ENCODE results near the gene PCDHA9. TPM values are rescaled to one million over a fixed set of nuclear protein-coding genes. Genes with fewer than 3 reads are reported as not detected.
"Not testable (repeated sequence)": the region's sequence is repeated elsewhere in the genome, so short reads cannot be mapped to it uniquely, and the experiment has no call there.

PCDHA9 gene
- total RNA-seq, 1 donor from 2014 or later, result not detected

- DNase-seq (ENCODE audit: low spot score); H3K27me3 Mint-ChIP-seq (ENCODE audit: insufficient read depth); H3K4me3 Mint-ChIP-seq; H3K4me1 Mint-ChIP-seq (ENCODE audit: low read depth); H3K27ac Mint-ChIP-seq; H3K36me3 Mint-ChIP-seq (ENCODE audit: low read depth): not testable (repeated sequence)
- intact Hi-C loops (cut with micrococcal nuclease), result loop anchor here (5.0 kb wide), 1 partner anchor 44 kb away; the partner anchor contains the start of gene PCDHA7
- peaks cover 39% of the 10 kb centered on the region for H3K9me3 Mint-ChIP-seq
Observed at GRCh38 chr5:140876541-140877261, 28.5 kb downstream of the PCDHA9 start.

GRCh38 chr5:140877262-140877581 lies 29.0 kb downstream of the PCDHA9 start:
- DNase-seq (ENCODE audit: low spot score), result no peak
- Mint-ChIP-seq H3K27ac (no peak overlapping the region), H3K36me3 (ENCODE audit: low read depth) (no peaks in the 10 kb centered on the region), H3K4me1 (ENCODE audit: low read depth) (no peaks in the 10 kb centered on the region), H3K9me3 (peaks cover 41% of the 10 kb centered on the region), H3K4me3 (no peak overlapping the region), H3K27me3 (ENCODE audit: insufficient read depth) (no peaks in the 10 kb centered on the region)
- intact Hi-C loops (cut with micrococcal nuclease), result loop anchor here (5.0 kb wide), 1 partner anchor 45 kb away; the partner anchor contains the start of gene PCDHA7

GRCh38 chr5:140881889-140882590 lies 33.9 kb downstream of the PCDHA9 start, which contains the start of gene PCDHA13:
PCDHA13 (plus strand) TSS chr5:140882124; CDS start chr5:140882269, 145 bp downstream.
- intact Hi-C loops (cut with micrococcal nuclease), result loop anchor here (10.0 kb wide), 1 partner anchor 87 kb away; the partner anchor contains the start of gene PCDHA2
- peaks cover 40% of the 10 kb centered on the region for H3K9me3 Mint-ChIP-seq
- H3K4me3 Mint-ChIP-seq, result no peak within 1 kb of the TSS
- no peaks in the 10 kb centered on the region for H3K27me3 Mint-ChIP-seq (ENCODE audit: insufficient read depth)
- no peaks in the 10 kb centered on the region for H3K4me1 Mint-ChIP-seq (ENCODE audit: low read depth)
- H3K27ac Mint-ChIP-seq, result no peak within 1 kb of the TSS
- no peaks in the 10 kb centered on the region for H3K36me3 Mint-ChIP-seq (ENCODE audit: low read depth)
- DNase-seq (ENCODE audit: low spot score), result no peak

- Mint-ChIP-seq H3K4me1 (ENCODE audit: low read depth) (no peaks in the 10 kb centered on the region), H3K9me3 (peaks cover 43% of the 10 kb centered on the region), H3K36me3 (ENCODE audit: low read depth) (no peaks in the 10 kb centered on the region), H3K4me3 (no peak overlapping the region), H3K27me3 (ENCODE audit: insufficient read depth) (no peaks in the 10 kb centered on the region), H3K27ac (no peak overlapping the region)
- DNase-seq (ENCODE audit: low spot score), result no peak
- intact Hi-C loops (cut with micrococcal nuclease), result loop anchor here (10.0 kb wide), 1 partner anchor 88 kb away; the partner anchor contains the start of gene PCDHA2
Observed at GRCh38 chr5:140882591-140882899, 34.4 kb downstream of the PCDHA9 start.

GRCh38 chr5:140883373-140883772 lies 35.2 kb downstream of the PCDHA9 start:
- Mint-ChIP-seq H3K36me3 (ENCODE audit: low read depth) (no peaks in the 10 kb centered on the region), H3K27me3 (ENCODE audit: insufficient read depth) (no peaks in the 10 kb centered on the region), H3K9me3 (peaks cover 44% of the 10 kb centered on the region), H3K27ac (no peak overlapping the region), H3K4me3 (no peak overlapping the region), H3K4me1 (ENCODE audit: low read depth) (no peaks in the 10 kb centered on the region)
- intact Hi-C loops (cut with micrococcal nuclease), result loop anchor here (10.0 kb wide), 1 partner anchor 89 kb away; the partner anchor contains the start of gene PCDHA2
- DNase-seq (ENCODE audit: low spot score), result no peak

GRCh38 chr5:140883927-140884697 lies 35.9 kb downstream of the PCDHA9 start:
- H3K36me3 Mint-ChIP-seq (ENCODE audit: low read depth), result no peaks in the 10 kb centered on the region
- H3K4me3 Mint-ChIP-seq, result no peak overlapping the region
- intact Hi-C loops (cut with micrococcal nuclease), result loop anchor here (10.0 kb wide), 1 partner anchor 89 kb away; the partner anchor contains the start of gene PCDHA2
- H3K27me3 Mint-ChIP-seq (ENCODE audit: insufficient read depth), result no peaks in the 10 kb centered on the region
- peaks cover 39% of the 10 kb centered on the region for H3K9me3 Mint-ChIP-seq
- H3K27ac Mint-ChIP-seq, result no peak overlapping the region
- no peak for DNase-seq (ENCODE audit: low spot score)
- H3K4me1 Mint-ChIP-seq (ENCODE audit: low read depth), result no peaks in the 10 kb centered on the region

Other genes with a start within 250 kb of the PCDHA9 start
- gene CD14, start 215.2 kb upstream of the PCDHA9 start, total RNA-seq, result 0.29 and 0.62 TPM in 2 replicates
- gene TMCO6, start 208.9 kb upstream of the PCDHA9 start, total RNA-seq, result 43.2 and 43.6 TPM in 2 replicates
- gene NDUFA2, start 200.8 kb upstream of the PCDHA9 start, total RNA-seq, result 63.4 and 63.8 TPM in 2 replicates
- gene IK, start 200.6 kb upstream of the PCDHA9 start, total RNA-seq, result 115 and 118 TPM in 2 replicates
- gene WDR55, start 183.5 kb upstream of the PCDHA9 start, total RNA-seq, result 42.7 and 43.2 TPM in 2 replicates
- 3.3 and 4.1 TPM in 2 replicates for gene DND1, start 174.8 kb upstream of the PCDHA9 start, total RNA-seq
- gene HARS1, start 157.0 kb upstream of the PCDHA9 start, total RNA-seq, result 112 and 114 TPM in 2 replicates
- gene HARS2, start 156.9 kb upstream of the PCDHA9 start, total RNA-seq, result 31.2 and 32.7 TPM in 2 replicates
- 68.0 and 71.2 TPM in 2 replicates for gene ZMAT2, start 147.9 kb upstream of the PCDHA9 start, total RNA-seq
- gene PCDHA1, start 62.2 kb upstream of the PCDHA9 start, total RNA-seq, result not detected in 2 replicates
- not detected in 2 replicates for gene PCDHA2, start 53.5 kb upstream of the PCDHA9 start, total RNA-seq
- not detected in 2 replicates for gene PCDHA3, start 47.3 kb upstream of the PCDHA9 start, total RNA-seq
- gene PCDHA4, start 41.3 kb upstream of the PCDHA9 start, total RNA-seq, result not detected in 2 replicates
- gene PCDHA5, start 26.8 kb upstream of the PCDHA9 start, total RNA-seq, result not detected in 2 replicates
- not detected in 2 replicates for gene PCDHA6, start 20.4 kb upstream of the PCDHA9 start, total RNA-seq
- not detected in 2 replicates for gene PCDHA7, start 14.1 kb upstream of the PCDHA9 start, total RNA-seq
- not detected in 2 replicates for gene PCDHA8, start 7.2 kb upstream of the PCDHA9 start, total RNA-seq
- not detected in 2 replicates for gene PCDHA10, start 7.5 kb downstream of the PCDHA9 start, total RNA-seq
- not detected in 2 replicates for gene PCDHA11, start 20.6 kb downstream of the PCDHA9 start, total RNA-seq
- gene PCDHA12, start 26.9 kb downstream of the PCDHA9 start, total RNA-seq, result not detected in 2 replicates
- not detected in 2 replicates for gene PCDHA13, start 33.7 kb downstream of the PCDHA9 start, total RNA-seq
- not detected in 2 replicates for gene PCDHAC1, start 77.9 kb downstream of the PCDHA9 start, total RNA-seq
- not detected in 2 replicates for gene PCDHAC2, start 118.1 kb downstream of the PCDHA9 start, total RNA-seq
- not detected in 2 replicates for gene PCDHB1, start 203.0 kb downstream of the PCDHA9 start, total RNA-seq
- gene PCDHB2, start 246.2 kb downstream of the PCDHA9 start, total RNA-seq, result not detected in 2 replicates

Data from activated T-helper 1 cell treated with anti-CD3 and anti-CD28 coated beads, Interleukin-12 subunit alpha, Interleukin-12 subunit beta, Interleukin-2, Interleukin-4 antibody, amounts not matched to agents 30 ng/mL and 10 ng/mL and 1 ng/mL, durations not matched to agents 14 hours and 24 hours and 36 hours (primary cell).